GM23338 (cell line): Measurements from ENCODE around the gene SELENOW.

Experiments
- CREB1 ChIP-seq: fragments of 250-450 bp; sonication (Bioruptor Pico); IDR thresholded peaks from 2 replicates; pipeline ENCODE4 v1.5.0; 2020; ENCODE audit warnings: low read depth, mild to moderate bottlenecking, moderate library complexity
- CTCF ChIP-seq, 2 experiments: fragments of 200-600 bp in 1 of 2; sonication (generic) in 1 of 2; conservative IDR thresholded peaks; 2 replicates each; pipeline versions ENCODE4 v1.5.1 to v1.6.1; 2016 to 2017; ENCODE audit warnings: antibody characterized with exemption in 2 of 2, low read depth in 2 of 2, mild to moderate bottlenecking in 2 of 2, moderate library complexity in 1 of 2
- POLR2AphosphoS5 ChIP-seq: IDR thresholded peaks from 2 replicates; pipeline ENCODE4 v1.6.1; 2016; ENCODE audit warnings: antibody characterized with exemption, low read depth
- REST ChIP-seq: IDR thresholded peaks from one replicate; pipeline ENCODE4 v1.6.1; 2018; ENCODE audit warnings: antibody characterized with exemption; ENCODE audit not compliant: unreplicated experiment
- STAT1 ChIP-seq: IDR thresholded peaks from one replicate; pipeline ENCODE4 v1.6.1; 2016; ENCODE audit warnings: antibody characterized with exemption; ENCODE audit not compliant: unreplicated experiment

GRCh38 chr19:47742634-47743033, 35.9 kb upstream of the SELENOW start:
- TF ChIP-seq CTCF (conservative IDR thresholded peaks at IDR 0.05; ENCODE audit: low read depth in 2 of 2) = no peak
- no peak for TF ChIP-seq CREB1 (CRISPR knock-in tag)
- TF ChIP-seq POLR2AphosphoS5 = no peak
- TF ChIP-seq REST = no peak
- TF ChIP-seq STAT1 = no peak
